ENCODE measurements around the gene PLA2G2F.

The PLA2G2F gene

DNA sequence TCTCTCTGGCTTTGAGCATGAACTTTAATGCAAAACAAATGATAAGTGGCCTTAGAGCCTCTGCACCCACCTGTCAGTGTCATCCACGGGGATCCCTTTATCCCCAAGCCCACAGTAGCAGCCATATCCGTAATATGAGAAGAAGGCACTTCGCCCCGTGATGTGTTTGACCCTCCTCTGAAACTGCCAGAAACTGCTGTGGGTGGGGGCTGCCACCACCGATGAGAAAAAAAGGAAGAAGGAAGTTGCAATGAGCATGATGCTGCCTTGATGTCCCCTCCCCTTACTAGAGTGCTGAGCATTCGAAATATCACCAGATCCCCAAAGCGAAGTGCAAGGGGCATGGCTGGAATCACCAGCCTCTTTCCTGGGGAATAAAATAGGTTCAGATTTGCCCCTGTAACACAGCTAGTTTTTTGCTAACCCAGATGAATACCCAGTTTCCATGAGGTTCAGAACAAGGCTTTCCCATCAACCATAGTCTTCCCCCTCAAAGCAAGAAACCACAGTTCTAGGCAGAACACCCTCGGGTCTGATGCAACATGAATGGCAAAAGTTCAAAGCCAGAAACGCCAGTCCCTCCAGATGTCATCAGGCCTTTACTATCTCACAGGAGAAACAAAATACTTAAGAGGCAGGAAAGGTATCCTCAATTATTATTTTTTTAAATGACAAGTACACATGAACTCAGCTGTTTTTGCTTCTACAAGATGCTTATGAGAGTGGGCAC is 36.0 kb downstream of the PLA2G2F start:
- no peak for DNase-seq

DNA sequence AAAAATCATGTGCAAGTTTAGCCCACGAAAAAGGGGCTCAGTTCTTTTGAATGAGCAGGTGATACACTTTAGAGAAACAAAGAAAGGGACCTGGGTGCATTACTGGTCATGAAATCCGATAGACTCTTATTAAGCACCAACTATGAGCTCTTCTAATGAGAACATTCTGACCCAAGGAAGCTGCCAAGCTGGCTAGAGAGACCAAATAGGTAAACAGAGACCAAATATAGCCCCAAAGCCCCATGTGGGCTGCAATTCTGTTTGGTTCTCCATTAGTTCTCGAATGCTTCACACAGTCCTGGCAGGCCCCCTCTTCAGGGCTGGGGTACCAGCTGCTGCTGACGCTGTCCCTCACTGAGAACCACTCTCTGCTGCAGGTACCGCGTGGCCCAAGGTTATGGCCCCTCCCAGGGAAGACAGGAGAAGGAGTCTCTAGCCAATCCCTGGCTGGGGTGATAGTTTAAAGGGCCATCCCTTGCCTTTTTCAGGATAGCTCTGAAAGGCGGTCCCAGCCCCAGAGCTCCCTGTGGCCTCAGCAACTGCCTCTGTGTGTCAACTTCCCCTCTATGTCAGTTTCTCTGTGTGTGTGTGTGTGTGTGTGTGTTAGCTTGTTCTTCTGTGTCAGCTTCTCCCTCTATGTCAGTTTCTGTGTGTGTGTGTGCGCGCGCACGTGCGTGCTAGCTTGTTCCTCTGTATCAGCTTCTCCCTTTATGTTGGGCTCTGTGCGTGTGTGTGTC is 39.7 kb downstream of the PLA2G2F start:
- DNase-seq: no peak

DNA sequence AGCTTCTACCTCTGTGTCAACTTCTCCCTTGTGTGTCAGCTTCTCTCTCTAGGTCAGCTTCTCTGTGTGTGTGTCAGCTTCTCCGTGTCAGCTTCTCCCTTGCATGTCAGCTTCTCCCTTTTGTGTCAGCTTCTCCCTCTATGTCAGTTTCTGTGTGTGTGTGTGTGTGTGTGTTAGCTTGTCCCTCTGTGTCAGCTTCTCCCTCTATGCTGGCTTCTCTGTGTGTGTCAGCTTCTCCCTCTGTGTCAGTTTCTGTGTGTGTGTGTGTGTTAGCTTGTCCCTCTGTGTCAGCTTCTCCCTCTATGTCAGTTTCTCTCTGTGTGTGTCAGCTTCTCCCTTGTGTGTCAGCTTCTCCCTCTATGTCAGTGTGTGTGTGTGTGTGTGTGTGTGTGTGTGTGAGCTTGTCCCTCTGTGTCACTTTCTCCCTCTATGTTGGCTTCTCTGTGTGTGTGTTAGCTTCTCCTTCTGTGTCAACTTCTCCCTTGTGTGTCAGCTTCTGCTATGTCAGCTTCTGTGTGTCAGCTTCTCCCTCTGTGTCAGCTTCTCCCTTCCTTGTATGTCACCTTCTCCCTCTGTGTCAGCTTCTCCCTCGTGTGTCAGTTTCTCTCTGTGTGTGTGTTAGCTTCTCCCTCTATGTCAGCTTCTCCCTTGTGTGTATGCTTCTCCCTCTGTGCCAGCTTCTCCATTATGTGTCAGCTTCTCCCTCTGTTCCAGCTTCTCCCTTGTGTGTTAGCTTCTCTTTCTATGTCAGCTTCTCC is 40.4 kb downstream of the PLA2G2F start:
- DNase-seq: no peak

DNA sequence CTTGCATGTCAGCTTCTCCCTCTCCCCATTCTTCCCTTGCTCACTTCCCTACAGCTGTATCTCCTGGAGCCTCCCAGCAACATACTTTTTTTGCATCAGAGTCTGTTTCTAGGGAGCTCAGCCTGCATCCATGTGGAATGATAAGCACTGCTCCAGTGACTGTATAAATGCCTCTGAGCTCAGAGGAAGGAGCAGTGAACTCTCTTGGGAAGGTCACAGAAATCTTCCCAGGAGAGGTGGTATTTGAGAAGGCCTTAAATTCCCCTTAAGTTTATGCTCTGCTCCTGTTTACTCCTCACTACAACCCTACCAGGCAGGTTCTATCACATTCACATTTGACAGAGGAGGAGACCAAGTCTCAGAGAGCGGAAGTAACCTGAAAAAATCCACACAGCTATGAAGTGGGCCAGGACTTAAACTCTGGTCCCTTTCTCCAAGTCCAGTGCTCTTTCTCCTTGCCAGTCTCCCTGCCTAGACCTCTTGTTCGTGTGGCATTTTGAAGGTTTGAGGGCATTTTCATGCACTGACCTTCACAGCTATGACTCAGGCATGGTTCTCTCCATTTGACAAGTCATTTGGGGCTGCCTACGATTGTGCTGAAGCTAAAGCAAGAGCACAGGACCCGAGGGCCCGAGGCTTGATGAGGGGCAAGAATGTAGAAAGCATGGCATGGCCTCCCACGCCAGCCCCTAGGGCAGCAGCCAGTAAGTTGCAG is 41.2 kb downstream of the PLA2G2F start:
- no peak for DNase-seq

DNA sequence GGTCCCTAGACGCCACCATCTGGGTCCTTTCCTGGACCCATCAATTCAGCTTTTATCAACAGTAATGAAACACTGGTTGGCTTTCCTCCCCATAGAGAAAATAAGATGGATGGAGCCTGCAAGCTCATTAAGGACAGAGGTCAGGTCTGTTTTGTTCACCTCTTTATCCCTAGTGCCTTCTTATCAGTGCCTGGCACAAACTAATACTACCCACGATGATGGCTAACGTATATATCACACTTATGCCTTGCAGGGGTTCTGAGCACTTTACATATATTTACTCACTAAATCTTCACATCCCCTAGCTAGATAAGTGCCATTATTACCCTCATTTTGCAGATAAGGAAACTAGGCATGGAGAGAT is 41.7 kb downstream of the PLA2G2F start:
- DNase-seq: no peak

DNA sequence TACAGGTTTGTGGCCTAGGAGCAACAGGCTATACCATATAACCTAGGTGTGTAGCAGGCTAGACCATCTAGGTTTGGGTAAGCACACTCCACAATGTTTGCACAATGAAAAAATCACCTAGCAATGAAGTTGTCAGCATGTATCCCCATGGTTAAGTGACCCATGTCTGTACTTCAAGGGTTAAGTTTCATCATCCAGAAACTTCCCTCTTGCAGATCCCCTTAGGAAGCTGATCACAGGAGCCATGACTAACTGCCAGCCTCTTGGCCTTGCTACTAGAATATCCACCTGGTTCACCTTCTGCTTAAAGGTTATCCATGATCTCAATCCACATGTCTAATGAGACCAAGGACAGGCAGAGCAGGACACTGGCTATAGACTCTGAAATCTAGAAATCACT is 43.3 kb downstream of the PLA2G2F start:
- no peak for DNase-seq

DNA sequence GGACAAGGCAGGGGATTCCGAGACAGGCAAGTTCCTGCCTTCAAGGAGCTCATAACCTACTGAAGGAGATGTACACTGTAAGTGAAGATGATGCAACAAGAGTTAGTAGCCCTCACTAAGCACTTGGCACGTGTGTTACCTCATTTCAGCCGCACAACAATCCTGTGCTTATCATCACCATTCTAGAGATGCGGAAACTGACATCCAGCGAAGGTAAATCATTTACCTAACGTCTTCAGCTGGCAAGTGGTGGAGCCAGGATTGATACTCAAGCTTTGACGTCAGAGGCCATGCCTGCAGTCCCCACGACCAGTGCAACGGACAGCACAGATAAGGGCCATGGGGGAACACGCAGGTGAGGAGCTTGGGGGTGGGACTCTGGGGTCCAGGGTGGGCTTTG is 43.9 kb downstream of the PLA2G2F start:
- no peak for DNase-seq

DNA sequence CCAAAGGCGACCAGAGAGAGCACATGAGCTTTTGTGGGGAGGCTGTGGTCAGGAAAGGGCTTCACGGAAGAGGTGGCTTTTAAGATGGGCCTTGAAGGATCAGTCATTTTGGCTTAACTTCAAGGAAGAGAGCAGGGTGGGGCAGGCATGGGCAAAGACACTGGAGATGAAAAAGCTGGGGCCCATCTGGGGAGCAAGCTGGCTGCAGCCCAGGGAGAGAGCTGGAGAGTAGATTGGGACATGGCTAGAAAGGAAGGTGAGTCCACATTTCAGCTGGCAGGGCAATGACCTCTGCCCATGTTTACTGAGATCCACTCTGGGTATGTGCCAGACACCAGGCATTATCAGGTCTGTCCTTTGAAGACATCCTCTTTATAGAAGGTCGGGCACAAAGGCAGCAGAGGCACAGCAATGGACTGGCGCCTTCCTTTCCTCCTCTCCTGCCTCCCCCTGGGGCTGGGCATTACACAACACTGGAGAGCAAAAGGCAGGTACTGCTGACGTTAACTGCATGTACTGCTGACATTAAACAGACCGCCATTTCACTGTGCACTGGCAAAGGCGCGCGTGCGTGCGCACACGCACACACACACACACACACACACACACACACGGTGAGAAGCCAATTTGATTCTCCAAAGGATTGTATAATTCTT is 44.6 kb downstream of the PLA2G2F start:
- no peak for DNase-seq

DNA sequence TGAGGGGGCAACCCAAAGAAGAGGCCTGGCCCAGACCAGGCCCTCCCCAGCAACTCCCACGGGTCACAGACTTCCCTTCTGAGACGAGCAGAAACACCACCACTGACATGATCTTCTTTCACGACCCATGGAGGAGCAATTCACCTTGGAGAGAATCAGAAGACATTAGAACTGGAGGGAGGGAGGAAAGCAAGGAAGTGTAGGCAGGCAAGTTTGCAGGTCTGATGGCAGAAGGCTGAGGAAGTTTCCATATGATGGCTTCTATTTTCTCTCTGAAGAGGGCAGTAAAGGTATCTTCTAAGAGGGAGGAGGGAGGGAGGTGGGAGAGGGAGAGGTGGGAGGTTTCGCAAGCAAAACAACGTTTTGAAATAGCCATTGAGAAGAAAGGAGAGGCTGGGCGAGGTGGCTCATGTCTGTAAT is 45.4 kb downstream of the PLA2G2F start:
- DNase-seq: no peak

DNA sequence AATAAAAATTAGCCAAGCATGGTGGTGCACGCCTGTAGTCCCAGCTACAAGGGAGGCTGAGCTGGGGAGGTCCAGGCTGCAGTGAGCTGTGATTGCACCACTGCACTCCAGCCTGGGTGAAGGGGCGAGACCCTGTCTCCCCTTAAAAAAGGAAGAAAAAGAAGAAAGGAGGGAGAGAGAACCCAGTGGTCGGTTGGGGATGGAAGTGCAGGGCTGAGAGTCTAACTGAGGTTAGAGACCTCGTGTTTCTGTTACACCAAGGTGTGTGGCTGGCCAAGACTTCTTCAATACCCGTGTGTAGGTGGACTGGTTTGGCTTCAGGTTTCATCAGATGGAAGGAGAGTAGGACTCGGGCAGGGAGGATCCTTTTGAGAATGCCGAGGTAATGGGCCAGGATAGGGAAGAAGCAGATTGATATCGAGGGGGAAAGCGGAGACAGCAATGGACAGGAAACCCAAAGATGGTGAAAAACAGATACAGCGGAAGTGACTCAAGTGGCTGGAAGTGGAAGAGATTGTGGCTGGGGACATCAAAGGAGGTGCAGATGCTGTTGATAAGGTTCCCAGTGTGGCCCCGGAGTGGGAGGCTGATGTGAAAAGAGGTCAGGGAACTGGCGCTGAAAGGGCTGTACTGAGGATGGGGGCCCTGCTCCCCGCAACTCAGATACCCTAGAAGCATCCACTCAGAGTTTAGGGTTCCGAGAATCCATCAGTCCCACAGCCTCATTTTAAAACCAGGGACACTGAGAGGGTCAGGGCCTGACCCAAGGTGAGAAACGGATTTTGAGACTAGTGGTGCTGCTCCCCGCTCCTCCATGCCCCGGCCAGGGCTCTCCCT is 46.1 kb downstream of the PLA2G2F start:
- no peak for DNase-seq

DNA sequence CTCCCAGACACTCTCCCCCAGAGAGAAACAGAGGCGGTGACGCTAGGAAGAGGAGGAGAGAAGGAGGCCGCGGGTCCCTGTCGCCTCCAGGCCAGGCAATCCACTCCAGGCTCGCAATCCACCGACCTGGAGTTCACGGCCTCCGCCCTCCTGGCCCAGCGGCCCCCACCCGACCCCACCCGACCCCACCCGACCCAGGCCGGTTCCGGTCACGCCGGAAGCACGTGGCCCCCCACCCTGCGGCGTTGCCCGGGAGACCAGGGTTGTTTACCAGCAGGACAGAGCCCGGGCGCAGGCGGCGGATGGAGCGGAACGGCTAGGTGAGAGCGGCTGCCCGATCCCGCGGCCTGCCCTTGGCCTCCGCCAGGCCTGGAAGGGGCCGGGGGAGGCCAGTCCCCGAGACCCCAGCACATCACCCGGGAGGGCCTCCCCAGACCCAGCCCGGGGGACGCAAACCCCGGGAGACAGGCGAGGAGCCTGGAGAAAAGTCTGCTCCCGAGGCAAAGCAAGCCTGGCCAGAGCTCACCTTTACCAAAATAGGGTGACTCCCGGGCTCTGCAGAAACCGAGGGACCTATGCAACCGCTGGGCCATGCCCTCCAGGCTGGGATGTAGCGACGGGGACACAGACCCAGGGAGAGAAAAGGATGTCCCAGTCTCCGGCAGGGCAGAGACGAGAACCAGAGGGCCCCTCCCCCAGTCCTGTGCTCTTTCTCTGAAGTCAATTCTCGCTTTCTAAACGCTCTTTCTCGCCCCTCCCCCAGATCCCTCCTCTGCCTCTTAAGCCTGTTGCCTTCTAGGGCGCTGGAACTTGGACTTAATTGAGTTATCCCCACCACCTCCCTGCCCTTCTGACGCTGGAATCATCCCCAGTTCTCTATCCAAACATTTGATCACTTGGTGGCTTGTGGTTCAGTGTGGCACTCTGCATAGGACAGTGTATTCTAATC is 47.0 kb downstream of the PLA2G2F start, which contains the start of the genes PLA2G2C and UBXN10:
TSS of gene PLA2G2C (minus strand) at position 685 of the 949 bp plus-strand sequence. CDS start 9,155 bp downstream, outside the sequence.
TSS of gene UBXN10 (plus strand) at position 263 of the 949 bp plus-strand sequence. CDS start 4,466 bp downstream, outside the sequence.
- DNase-seq: no peak

DNA sequence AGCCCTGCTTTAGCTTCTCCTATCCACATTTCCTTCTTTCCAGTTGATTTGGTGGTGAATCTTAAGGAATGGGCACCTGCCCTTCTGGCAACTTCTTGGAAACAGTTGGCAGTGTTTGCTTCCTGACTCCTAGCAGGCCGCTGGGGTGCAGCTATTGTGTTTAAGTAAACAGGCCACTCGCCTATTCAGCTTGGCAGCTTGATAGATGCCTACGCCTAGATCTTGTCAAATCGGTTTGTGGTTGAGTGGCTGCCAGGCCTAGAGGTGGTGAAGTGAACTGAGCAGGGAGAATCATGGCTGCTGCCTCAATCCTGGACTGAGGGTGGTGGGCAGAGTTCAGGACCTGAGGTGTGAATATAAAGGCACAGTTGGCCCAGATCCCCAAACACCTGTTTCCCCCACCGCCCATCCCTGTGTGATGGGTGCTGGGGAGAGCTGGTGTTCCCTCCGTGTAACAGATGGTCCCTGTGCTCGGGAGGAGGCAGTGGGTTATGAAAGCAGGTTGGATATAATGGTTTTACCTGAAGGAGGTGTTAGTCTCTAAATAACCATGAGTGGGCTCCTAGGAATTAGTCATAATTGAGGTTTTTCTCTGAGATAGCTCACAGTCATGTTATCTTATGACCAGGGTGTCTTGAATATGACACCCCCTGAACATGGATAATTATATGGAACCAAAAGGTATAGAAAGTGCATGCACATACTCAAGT is 48.1 kb downstream of the PLA2G2F start:
- no peak for DNase-seq

DNA sequence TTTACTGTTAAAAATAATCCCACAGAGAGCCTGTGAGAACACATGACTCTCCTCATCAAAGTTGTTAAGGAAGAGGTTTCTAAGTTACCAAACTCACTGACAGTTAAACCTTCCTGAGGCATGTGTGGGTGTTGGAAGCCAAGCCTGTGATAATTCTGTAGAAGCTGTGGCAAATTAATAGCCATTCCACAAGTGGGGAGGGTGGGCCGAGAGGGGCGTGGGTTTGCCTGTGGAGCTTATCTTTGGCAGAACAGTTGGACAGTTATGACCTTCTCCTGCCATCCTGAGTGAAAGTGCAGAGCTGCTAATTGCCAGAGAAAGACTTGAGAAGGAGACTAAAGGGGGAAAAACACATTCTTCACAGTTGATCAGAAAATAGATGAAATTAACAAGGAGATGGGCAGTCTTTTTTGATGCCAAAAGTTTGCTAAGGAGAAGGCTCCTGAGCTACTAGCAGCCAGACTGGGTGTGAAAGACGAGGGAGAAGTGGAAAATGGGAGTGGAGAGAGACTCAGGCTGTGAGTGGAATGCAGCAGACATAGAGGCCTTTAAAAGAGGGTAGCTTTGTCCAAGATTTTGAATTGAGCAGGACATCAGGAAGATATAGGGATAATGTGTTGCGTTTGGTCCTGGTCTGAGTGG is 48.8 kb downstream of the PLA2G2F start:
- DNase-seq: no peak

DNA sequence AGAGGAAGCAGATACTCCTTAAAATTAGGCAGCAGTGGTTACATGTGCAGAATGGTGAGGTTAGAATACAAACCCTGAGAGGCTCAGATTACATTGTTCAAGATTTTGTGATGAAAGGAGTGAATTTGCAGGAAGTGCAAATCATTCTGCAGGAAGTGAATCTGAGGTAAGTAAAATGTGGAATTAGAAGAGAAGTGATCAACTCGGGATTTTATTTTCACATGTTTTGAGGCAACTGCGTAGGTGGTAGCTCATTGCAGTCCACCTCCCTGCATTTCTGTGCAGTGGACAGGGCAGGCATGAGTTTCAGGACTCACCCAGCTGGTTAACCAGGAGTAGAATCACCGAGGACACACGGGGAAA is 49.3 kb downstream of the PLA2G2F start:
- DNase-seq: no peak

DNA sequence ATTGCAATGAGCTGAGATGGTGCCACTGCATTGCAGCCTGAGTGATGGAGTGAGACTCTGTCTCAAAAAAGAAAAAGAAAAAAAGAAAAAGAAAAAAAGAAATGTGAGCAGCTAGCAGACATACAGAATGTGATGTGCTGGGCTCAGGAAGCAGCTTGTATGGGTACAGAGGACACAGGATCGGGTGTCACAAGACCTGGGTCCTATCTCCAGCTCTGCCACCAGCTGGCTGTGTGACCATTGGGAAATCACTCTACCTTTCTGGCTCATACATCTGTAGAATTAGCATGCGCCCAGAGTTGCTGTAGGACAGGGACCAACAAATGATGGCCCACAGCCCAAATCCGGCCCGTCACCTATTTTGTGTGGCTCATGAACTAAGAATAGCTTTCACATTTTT is 50.5 kb downstream of the PLA2G2F start:
- DNase-seq: no peak

DNA sequence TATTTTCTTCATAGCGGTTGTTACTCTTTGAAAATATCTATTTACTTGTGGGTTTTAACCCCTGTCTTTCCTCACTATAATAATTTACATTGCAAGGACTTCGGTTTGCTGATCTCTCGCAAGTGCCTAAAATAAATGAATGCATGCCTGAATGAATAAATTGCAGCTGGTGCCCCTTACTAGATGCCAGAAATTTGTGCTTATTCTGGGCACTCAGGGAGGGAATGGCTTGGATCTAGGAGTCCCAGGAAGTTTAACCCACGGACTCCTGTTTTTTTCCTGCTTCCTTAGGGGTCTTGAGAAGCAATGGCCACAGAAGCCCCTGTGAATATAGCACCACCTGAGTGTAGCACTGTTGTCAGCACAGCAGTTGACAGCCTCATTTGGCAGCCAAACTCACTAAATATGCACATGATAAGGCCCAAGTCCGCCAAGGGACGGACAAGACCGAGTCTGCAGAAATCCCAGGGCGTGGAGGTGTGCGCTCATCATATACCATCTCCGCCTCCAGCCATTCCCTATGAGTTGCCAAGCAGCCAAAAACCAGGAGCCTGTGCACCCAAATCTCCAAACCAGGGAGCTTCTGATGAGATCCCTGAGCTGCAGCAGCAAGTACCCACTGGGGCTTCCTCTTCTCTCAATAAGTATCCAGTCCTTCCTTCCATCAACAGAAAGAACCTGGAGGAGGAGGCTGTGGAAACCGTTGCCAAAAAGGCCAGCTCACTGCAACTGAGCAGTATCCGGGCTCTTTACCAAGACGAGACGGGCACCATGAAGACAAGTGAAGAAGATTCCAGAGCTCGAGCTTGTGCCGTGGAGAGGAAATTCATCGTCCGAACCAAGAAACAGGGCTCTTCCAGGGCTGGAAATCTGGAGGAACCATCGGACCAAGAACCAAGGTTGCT is 51.4 kb downstream of the PLA2G2F start:
- no peak for DNase-seq

DNA sequence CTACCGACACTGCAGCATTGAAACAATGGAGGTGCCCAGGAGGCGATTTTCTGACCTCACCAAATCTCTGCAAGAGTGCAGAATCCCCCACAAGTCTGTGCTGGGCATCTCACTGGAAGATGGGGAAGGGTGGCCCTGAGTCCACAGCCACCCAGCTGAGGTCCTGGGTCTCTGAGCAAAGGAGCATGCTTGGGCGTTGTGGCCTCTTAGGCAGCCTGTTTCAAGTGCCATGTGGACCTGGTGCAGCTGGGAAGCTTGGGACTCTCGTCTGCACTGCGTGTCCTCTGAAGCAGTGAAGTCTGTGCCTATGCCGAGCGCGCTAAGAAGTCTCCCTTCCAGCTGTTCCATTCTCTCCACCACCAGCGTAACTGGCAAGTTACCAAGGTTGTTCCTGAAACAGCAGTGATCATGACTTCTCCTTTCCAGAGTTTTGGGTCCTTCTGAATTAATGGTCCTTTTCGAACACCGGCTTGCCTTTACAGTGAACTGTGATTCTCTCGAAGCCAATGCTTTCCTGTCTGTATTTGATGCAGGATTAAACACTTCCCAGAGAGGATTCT is 52.2 kb downstream of the PLA2G2F start:
- DNase-seq: no peak

DNA sequence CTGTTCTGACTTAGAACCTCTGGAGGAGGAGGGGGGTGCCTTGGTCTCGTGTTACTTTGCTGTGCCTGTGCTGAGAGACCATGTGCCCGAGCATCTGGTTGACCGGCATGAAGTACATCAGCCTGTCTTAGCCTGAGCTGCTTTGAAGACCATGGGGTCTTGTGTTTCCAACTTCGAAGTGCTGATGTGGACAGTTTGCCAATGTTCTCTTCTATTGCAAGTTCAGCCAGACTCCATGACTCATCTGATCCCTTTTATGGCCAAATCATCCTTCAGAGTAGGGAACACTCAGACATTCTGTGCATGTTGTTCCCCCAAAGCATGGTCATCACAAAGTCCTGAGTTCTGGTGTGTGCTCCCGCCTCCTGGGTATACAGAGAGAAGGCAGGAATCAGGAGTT is 53.2 kb downstream of the PLA2G2F start:
- no peak for DNase-seq

Data from SHP77 (cell line).